Activated naive CD4-positive, alpha-beta T cell treated with anti-CD3 and anti-CD28 coated beads, Interleukin-2, amount 10 ng/mL, durations not matched to agents 5 hours and 36 hours (primary cell): ENCODE data around the gene HNRNPA1L2. TPM values are rescaled to one million over a fixed set of nuclear protein-coding genes. Genes with fewer than 3 reads are reported as not detected.

Experiments used
- total RNA-seq, 2 experiments: library from RNA; stranded (reverse); gene quantifications; one replicate each; pipeline ENCODE4 v1.2.3, GENCODE V29; 2021

The HNRNPA1L2 gene
- total RNA-seq, result 10 to 100 TPM; 10.5 TPM

GRCh38 chr13:52642131-52642530 lies at the start of gene HNRNPA1L2:
HNRNPA1L2 (plus strand) TSS chr13:52642431; CDS start chr13:52642493, 62 bp downstream.

GRCh38 chr13:52652196-52652979 lies 10.2 kb downstream of the HNRNPA1L2 start, which contains the start of gene SUGT1:
SUGT1 (plus strand) TSS chr13:52652836; CDS start chr13:52652921, 85 bp downstream.

Other genes with a start within 250 kb of the HNRNPA1L2 start
- under 1 TPM in 1 of 2 experiments, not detected in 1; 0.18 TPM for gene THSD1, start 236.3 kb upstream of the HNRNPA1L2 start, total RNA-seq
- 10 to 100 TPM; 46.1 to 46.5 TPM for gene VPS36, start 191.8 kb upstream of the HNRNPA1L2 start, total RNA-seq
- 10 to 100 TPM; 72.6 to 73.7 TPM for gene CKAP2, start 187.0 kb upstream of the HNRNPA1L2 start, total RNA-seq
- gene SUGT1, start 10.4 kb downstream of the HNRNPA1L2 start, total RNA-seq, result 10 to 100 TPM; 37.8 to 40.3 TPM
- gene CNMD, start 97.4 kb downstream of the HNRNPA1L2 start, total RNA-seq, result not detected
- gene PCDH8, start 206.2 kb downstream of the HNRNPA1L2 start, total RNA-seq, result under 1 TPM in 1 of 2 experiments, not detected in 1; 0.05 TPM